GM18517 (cell line): ENCODE results near the gene CDY2A.
"Not testable (repeated sequence)": the region's sequence is repeated elsewhere in the genome, so short reads cannot be mapped to it uniquely, and the experiment has no call there.

Experiments
- ATAC-seq: cut with Tn5 transposase; IDR thresholded peaks from one replicate; pipeline ENCODE4 v1.9.1; 2021; ENCODE audit warnings: mild to moderate bottlenecking, moderate library complexity; ENCODE audit not compliant: unreplicated experiment

CDY2A gene

DNA sequence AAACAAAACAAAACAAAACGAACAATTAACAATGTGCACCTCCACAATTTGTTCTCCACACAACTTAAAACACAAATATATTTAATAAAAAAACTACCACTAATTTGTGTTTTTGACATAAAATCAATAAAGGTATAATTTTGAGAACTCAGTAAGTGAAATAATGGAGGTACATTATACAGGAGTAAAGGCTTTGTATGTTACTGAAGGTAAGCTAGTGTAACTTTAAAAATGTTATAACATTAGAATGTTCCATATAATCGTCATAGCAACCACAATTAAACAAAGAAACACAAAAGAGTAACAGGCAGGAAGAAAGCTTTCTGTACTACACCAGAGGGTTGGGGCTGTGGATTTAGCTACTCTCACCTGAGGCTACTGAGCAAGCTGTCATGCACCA, at the start of gene CDY2A:
Gene CDY2A (plus strand): TSS at position 301 of the 400 bp plus-strand sequence. CDS start 328 bp downstream, outside the sequence.
- not testable (repeated sequence) for ATAC-seq

GRCh38 chrY:17997586-17997985, 28.0 kb upstream of the CDY2A start:
- not testable (repeated sequence) for ATAC-seq

- not testable (repeated sequence) for ATAC-seq
Observed at GRCh38 chrY:17998266-17998665, 27.3 kb upstream of the CDY2A start.

- ATAC-seq: not testable (repeated sequence)
Observed at GRCh38 chrY:18023897-18024296, 1.7 kb upstream of the CDY2A start.

DNA sequence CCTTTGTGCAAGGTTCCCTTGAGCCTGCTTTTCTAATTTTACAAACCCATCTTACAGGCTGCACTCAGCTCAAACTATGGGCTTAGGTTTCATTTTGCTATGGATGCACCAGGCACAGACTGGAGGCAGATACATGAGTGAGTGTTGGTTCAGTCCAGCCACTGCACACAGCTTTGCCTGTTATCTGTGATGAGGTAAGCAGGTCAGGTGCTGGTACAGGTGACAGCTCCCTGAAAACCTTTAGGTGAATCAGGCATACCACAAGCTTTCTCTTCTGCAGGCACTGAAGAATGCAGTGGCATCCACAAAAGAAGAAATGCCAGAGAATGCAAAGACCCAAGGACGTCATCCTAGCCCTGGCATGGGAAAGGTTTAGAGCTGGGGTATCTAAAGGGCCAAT, 3.3 kb downstream of the CDY2A start:
- not testable (repeated sequence) for ATAC-seq

DNA sequence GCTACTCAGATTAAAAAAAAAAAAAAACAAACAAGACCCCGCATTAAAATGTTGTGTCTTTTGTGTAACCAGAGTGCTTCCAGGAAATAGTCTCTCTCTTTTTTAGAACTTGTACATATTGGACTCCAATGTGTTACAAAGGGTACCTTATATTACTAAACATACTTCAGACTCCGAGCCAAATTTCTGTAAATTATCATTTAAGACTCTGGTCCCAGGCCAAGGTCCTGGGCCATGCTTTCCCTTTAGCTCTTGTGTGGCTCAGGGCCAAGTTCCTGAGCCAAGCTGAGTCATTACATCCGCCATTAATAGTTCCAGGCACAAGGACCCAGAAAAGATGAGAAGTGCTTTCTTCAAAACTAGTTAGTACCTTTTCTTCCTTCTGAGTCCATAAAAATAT, 4.6 kb downstream of the CDY2A start:
- ATAC-seq: not testable (repeated sequence)

DNA sequence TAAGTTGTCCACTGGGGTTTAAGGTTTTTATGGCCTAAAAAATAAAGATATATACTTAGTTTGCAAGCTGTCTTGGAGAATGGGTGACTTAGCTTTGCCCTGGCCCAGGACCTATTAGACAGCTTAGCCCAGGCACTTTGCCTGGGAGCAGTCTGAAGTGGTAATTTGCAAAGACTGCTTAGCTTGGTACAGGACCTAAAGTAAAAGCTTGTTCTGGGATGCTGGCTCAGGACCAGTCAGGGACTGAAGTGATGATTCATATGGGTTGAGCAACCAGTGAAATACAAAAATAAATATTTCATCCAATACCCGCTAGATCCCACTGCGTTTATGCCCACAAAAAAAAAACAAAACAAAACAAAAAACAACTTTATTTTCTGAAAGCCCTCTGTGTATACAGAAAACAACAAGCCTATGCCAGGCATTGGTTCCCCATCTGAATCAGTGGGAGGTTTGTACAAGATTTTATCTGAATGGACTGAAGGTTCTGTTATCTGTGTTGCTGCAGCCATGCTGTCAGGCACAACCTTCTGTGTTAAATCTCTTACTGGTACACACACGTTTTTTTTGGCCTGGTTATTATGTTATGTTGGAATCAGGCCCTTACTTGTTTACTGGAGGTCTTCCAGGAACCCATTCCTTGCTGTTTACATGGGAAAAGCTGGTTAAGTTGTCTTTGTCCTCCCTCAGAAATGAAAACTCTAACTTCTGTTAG, 8.7 kb downstream of the CDY2A start:
- ATAC-seq: not testable (repeated sequence)

DNA sequence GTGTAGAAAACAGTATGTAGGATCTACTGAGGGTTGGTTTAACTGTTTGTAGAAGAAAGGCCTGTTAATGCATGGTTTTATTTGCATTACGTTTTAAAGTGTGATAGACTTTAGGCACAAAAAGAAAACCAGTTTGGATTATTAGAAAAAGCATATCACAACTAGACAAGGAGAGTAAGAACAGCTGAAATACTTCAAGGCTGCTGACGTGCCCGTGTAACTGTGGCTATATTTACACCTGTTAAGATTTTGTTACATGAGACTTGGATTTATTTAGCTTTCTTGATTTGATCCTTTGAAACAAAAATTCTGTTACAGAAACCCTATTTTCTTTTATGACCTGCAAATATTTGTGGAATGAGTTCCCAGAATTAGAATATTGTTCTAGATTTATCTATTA, 9.3 kb downstream of the CDY2A start:
- not testable (repeated sequence) for ATAC-seq

GRCh38 chrY:18044990-18045389, 19.4 kb downstream of the CDY2A start:
- not testable (repeated sequence) for ATAC-seq

DNA sequence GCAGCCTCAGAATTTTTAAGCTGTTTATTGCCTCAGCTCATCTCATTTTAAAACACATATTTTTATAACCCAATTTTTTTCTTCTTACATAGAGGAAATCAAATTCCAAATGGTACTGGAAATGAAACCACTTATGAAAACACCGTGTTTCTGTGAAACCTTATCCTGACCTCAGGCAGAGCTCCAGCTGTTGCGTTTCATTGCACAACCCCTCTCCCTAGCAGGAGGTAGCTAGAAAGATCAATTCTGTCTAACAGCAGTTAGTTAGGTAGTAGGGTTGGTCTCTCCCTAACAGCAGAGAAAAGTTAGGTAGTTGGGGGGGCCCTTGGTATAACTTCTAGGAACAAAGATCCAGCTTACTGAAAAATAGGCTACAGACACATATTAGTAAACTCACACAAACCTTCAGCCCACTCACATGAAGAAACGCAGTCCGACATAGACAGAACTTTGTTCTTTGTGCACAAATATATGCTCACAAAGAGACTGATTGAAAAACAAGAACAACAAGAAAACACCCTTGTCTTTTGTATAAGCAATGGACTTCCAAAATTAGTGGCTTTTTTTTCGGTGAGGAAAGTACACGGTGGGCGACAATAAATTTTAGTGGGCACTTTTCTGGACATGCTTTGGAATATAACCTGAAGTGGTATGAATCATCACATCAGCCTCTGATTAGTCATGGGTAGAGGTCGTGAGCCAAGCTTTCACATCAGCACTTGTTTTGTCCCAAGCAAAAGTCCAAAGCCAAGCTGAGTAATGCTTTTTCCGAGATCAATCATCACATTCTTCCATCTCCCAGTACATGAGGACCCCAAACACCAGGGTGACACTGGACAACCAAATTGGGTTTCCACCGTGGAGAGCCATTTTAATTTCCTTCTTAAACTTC, 22.8 kb downstream of the CDY2A start:
- not testable (repeated sequence) for ATAC-seq

GRCh38 chrY:18049061-18049460, 23.5 kb downstream of the CDY2A start:
- not testable (repeated sequence) for ATAC-seq

DNA sequence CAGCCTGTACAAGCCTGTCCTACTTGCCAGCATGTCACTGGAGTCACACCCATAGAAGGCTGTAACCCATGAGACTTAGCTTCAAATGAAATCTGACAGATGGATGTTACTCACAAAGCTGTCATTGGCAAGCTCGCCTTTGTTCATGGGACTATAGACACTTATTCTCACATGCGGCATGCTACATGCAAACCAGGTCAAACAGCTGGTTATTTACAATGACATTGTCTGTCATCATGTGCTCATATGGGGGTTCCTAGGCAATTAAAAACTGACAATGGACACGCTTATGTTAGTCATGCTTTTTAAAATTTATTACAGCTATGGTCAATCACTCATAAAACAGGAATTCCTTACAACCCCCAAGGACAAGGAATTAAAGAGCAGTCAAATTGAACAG, 30.9 kb downstream of the CDY2A start:
- not testable (repeated sequence) for ATAC-seq

DNA sequence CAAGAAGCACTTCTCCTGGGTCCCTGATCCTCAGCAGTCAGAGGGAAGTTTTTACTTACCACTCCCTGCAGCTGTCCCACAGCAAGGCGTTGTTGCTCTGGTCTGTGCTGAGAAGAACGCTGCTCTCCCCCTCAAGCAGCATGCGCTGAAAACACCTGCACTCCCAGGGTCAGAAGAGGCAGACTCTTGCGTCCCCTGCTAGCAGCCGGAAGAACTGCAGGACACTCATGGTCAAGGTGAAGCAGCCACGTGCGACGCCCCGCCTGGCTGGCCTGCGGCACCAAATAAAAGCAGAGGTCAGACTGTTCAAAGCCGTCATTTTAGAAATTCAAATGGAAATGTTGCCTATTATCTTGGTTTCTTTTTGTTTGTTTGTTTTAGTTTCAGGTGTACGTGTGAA, 47.9 kb downstream of the CDY2A start:
- not testable (repeated sequence) for ATAC-seq
